GM12878 (cell line): ENCODE results near the gene NIPAL1. TPM values are rescaled to one million over a fixed set of nuclear protein-coding genes. Genes with fewer than 3 reads are reported as not detected.

ENCODE experiments used
- BRCA1 ChIP-seq: IDR thresholded peaks from 2 replicates; pipeline ENCODE4 v1.6.1; 2011; ENCODE audit warnings: low read depth, low read length, improper control_type of control experiment
- CBFB ChIP-seq: IDR thresholded peaks from 2 replicates; pipeline ENCODE4 v1.6.1; 2016; ENCODE audit warnings: antibody characterized with exemption, low read depth
- CHD1 ChIP-seq: IDR thresholded peaks from 2 replicates; pipeline ENCODE4 v1.6.1; 2012; ENCODE audit warnings: low read depth, low read length, improper control_type of control experiment
- CHD2 ChIP-seq: IDR thresholded peaks from 2 replicates; pipeline ENCODE4 v1.6.1; 2011; ENCODE audit warnings: low read depth, low read length, improper control_type of control experiment, borderline replicate concordance
- CREB1 ChIP-seq: IDR thresholded peaks from 2 replicates; pipeline ENCODE4 v1.6.1; 2012; ENCODE audit warnings: low read depth, mild to moderate bottlenecking, inconsistent platforms
- E2F4 ChIP-seq: IDR thresholded peaks from 2 replicates; pipeline ENCODE4 v1.6.1; 2012; ENCODE audit warnings: low read depth, low read length, improper control_type of control experiment
- E2F8 ChIP-seq: fragments of 450-650 bp; IDR thresholded peaks from 2 replicates; pipeline ENCODE4 v1.6.1; 2018; ENCODE audit warnings: mild to moderate bottlenecking, low read depth, moderate library complexity; ENCODE audit not compliant: partially characterized antibody
- EP300 ChIP-seq, 2 experiments: fragments of 150-350 bp in 1 of 2; IDR thresholded peaks; 2 replicates each; pipeline ENCODE4 v1.6.1; 2011 to 2012; ENCODE audit warnings: low read depth in 2 of 2, low read length in 2 of 2, borderline replicate concordance in 1 of 2, improper control_type of control experiment in 1 of 2, inconsistent platforms in 1 of 2; ENCODE audit not compliant: control insufficient read depth in 1 of 2
- MEF2A ChIP-seq: IDR thresholded peaks from 2 replicates; pipeline ENCODE4 v1.6.1; 2011; ENCODE audit warnings: low read depth, mild to moderate bottlenecking, low read length, moderate library complexity; ENCODE audit not compliant: insufficient read depth
- MEF2B ChIP-seq: fragments of 450-650 bp; IDR thresholded peaks from 2 replicates; pipeline ENCODE4 v1.6.1; 2018; ENCODE audit warnings: mild to moderate bottlenecking, moderate library complexity; ENCODE audit not compliant: partially characterized antibody, poor library complexity, severe bottlenecking
- NFIC ChIP-seq: IDR thresholded peaks from 2 replicates; pipeline ENCODE4 v1.6.1; 2012; ENCODE audit warnings: low read depth, mild to moderate bottlenecking, inconsistent platforms, low read length, moderate library complexity
- PBX3 ChIP-seq: IDR thresholded peaks from 2 replicates; pipeline ENCODE4 v1.6.1; 2011; ENCODE audit warnings: mild to moderate bottlenecking, low read depth, low read length, moderate library complexity; ENCODE audit not compliant: insufficient replicate concordance
- POU2F2 ChIP-seq: IDR thresholded peaks from 3 replicates; pipeline ENCODE4 v1.6.1; 2011; ENCODE audit warnings: low read depth, mild to moderate bottlenecking, low read length, borderline replicate concordance
- RB1 ChIP-seq: fragments of 450-650 bp; formaldehyde crosslinking; IDR thresholded peaks from 2 replicates; pipeline ENCODE4 v1.6.1; 2017; ENCODE audit warnings: mild to moderate bottlenecking, borderline replicate concordance
- REST ChIP-seq: IDR thresholded peaks from 2 replicates; pipeline ENCODE4 v1.6.1; 2012; ENCODE audit warnings: mild to moderate bottlenecking, low read depth, low read length
- STAT3 ChIP-seq: IDR thresholded peaks from 2 replicates; pipeline ENCODE4 v1.6.1; 2011; ENCODE audit warnings: low read depth, low read length, improper control_type of control experiment
- ZNF592 ChIP-seq: fragments of 450-650 bp; IDR thresholded peaks from 2 replicates; pipeline ENCODE4 v1.6.1; 2017; ENCODE audit warnings: mild to moderate bottlenecking, moderate library complexity
- polyA plus RNA-seq, 11 experiments: library from polyadenylated mRNA; depleted of rRNA in 4 of 11; unstranded in 6 of 11; stranded (reverse) in 5 of 11; fragments of >200 nt; fragmentation: Nextera tagmentation in 4 of 11; fragmentation: Illumina TruSeq in 1 of 11; extraction: Ambion mirVana in 4 of 11; extraction: Trizol in 1 of 11; gene quantifications; 1 replicate in 1 of 11; 2 replicates in 10 of 11; pipeline versions ENCODE4 v1.2.1 to v1.2.3, GENCODE V29; 2011 to 2016; ENCODE audit warnings: inconsistent platforms in 2 of 11, missing spikeins in 2 of 11, low read depth in 1 of 11
- total RNA-seq, 4 experiments: library from RNA; depleted of rRNA in 3 of 4; stranded (reverse); fragments of >200 nt in 3 of 4; fragmentation: Illumina TruSeq in 1 of 4; extraction: Trizol in 1 of 4; gene quantifications; 2 replicates each; pipeline versions ENCODE4 v1.2.1 to v1.2.3, GENCODE V29; 2013 to 2021

Gene NIPAL1
- total and polyA plus RNA-seq, 10 of the 15 experiments (the other 5 are each of a cell fraction or from before 2014, with no cell fraction given) = 0.46 to 9.7 (median 5.9) TPM

- TF ChIP-seq MEF2B (no peak), EP300 (IDR thresholded peaks at IDR 0.05; ENCODE audit: borderline replicate concordance in 1 of 2, control insufficient read depth in 1 of 2, low read depth in 2 of 2, low read length in 2 of 2) (no peak), REST (no peak), CHD1 (no peak), RB1 (no peak), ZNF592 (no peak), PBX3 (no peak), MEF2A (no peak), CHD2 (no peak), POU2F2 (0 out of 3 replicates have a peak, but pooled peaks have one; percentile 50), BRCA1 (no peak), NFIC (peak; percentile 89), CBFB (peak; percentile 94), CREB1 (no peak), E2F4 (no peak), STAT3 (no peak), E2F8 (no peak)
These were observed 47.8 kb downstream of the NIPAL1 start (continued) for GRCh38 chr4:48064349-48064748.
